Smooth muscle cell (in vitro differentiated cells): ENCODE results near the gene GOLGA8T. TPM values are rescaled to one million over a fixed set of nuclear protein-coding genes. Genes with fewer than 3 reads are reported as not detected.
A peak's percentile ranks its signal among the peaks of the same experiment; 100 is the strongest.
"Not testable (repeated sequence)": the region's sequence is repeated elsewhere in the genome, so short reads cannot be mapped to it uniquely, and the experiment has no call there.

ENCODE experiments used
- DNase-seq: peaks from one replicate; lab custom pipeline; 2025; ENCODE audit not compliant: unreplicated experiment; lab: John Stamatoyannopoulos, UW
- H2AFZ ChIP-seq: fragments of 200-600 bp; sonication (generic); 2 replicates; pipeline ENCODE4 v1.6.0; 2016; ENCODE audit warnings: antibody characterized with exemption, low read depth, mild to moderate bottlenecking
- H3F3A ChIP-seq: fragments of 200-600 bp; sonication (generic); 2 replicates; pipeline ENCODE4 v1.6.0; 2017; ENCODE audit warnings: antibody characterized with exemption, low read depth
- H3K27ac ChIP-seq: fragments of 200-600 bp; sonication (generic); 2 replicates; pipeline ENCODE4 v1.5.1; 2016; ENCODE audit warnings: low read depth, mild to moderate bottlenecking
- H3K27me3 ChIP-seq: fragments of 200-600 bp; sonication (generic); 2 replicates; pipeline ENCODE4 v1.6.1; 2016; ENCODE audit warnings: low read depth, mild to moderate bottlenecking
- H3K36me3 ChIP-seq: fragments of 200-600 bp; sonication (generic); 2 replicates; pipeline ENCODE4 v1.5.1; 2016; ENCODE audit warnings: low read depth
- H3K4me1 ChIP-seq: fragments of 200-600 bp; sonication (generic); 2 replicates; pipeline ENCODE4 v1.5.1; 2016; ENCODE audit warnings: low read depth
- H3K4me2 ChIP-seq: fragments of 200-600 bp; sonication (generic); 2 replicates; pipeline ENCODE4 v1.6.0; 2016; ENCODE audit warnings: mild to moderate bottlenecking
- H3K4me3 ChIP-seq: fragments of 200-600 bp; sonication (generic); 2 replicates; pipeline ENCODE4 v1.5.1; 2016; ENCODE audit warnings: mild to moderate bottlenecking
- H3K79me2 ChIP-seq: fragments of 200-600 bp; sonication (generic); 2 replicates; pipeline ENCODE4 v1.6.0; 2016; ENCODE audit warnings: low read depth, mild to moderate bottlenecking
- H3K9ac ChIP-seq: fragments of 200-600 bp; sonication (generic); 2 replicates; pipeline ENCODE4 v1.6.0; 2016; ENCODE audit warnings: low read depth
- H3K9me3 ChIP-seq: fragments of 200-600 bp; sonication (generic); replicated peaks from 2 replicates; pipeline ENCODE4 v1.5.1; 2016; ENCODE audit warnings: low read depth
- H4K20me1 ChIP-seq: fragments of 200-600 bp; sonication (generic); 2 replicates; pipeline ENCODE4 v1.6.0; 2016; ENCODE audit warnings: low read depth
- CTCF ChIP-seq: fragments of 200-600 bp; sonication (generic); IDR thresholded peaks from 2 replicates; pipeline ENCODE4 v1.5.1; 2017; ENCODE audit warnings: borderline replicate concordance, mild to moderate bottlenecking, antibody characterized with exemption; ENCODE audit not compliant: insufficient read depth, poor library complexity, severe bottlenecking
- WGBS: methylation state at CpG from one replicate; pipeline ENCODE4 v1.1.7; 2016; ENCODE audit warnings: low lambda C conversion rate; 5-methylcytosine and 5-hydroxymethylcytosine counted together
- polyA plus RNA-seq: library from polyadenylated mRNA; unstranded; fragments of >200 nt; fragmentation: Nextera tagmentation; extraction: Ambion mirVana; gene quantifications from 2 replicates; pipeline ENCODE4 v1.2.1, GENCODE V29; 2016
- total RNA-seq: library from RNA; depleted of rRNA; stranded (reverse); fragments of >200 nt; gene quantifications from 2 replicates; pipeline ENCODE4 v1.2.3, GENCODE V29; 2014

The GOLGA8T gene
- total and polyA plus RNA-seq, 2 experiments from 2014 or later, result not detected

DNA sequence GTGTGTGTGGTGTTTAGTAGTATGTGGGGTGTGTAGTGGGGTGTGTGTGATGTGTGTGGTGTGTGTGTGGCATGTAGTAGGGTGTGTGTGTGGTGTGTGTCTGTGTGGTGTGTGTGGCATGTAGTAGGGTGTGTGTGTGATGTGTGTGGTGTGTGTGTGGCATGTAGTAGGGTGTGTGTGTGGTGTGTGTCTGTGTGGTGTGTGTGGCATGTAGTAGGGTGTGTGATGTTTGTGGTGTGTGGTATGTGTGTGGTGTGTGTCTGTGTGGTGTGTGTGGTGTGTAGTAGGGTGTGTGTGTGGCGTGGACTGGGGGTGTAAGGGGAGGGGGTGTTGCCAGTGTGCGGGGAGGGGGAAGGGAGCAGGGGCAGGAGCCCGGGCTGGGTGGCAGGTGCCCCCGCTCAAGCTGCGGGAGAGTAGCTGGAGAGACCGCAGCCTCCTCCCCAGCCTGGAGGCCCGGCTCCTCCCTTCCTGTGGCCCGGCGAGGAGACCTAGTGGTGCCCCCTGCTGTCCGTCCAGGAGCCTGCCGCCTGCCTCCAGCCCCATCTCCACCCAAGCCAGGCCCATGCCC lies 38.3 kb downstream of the GOLGA8T start:
- TF ChIP-seq CTCF, result peak; percentile 28
- not testable (repeated sequence) for H3K27ac ChIP-seq, H3K4me2 ChIP-seq, H3K36me3 ChIP-seq, H3K4me1 ChIP-seq, H3K9ac ChIP-seq, H3F3A ChIP-seq, H3K4me3 ChIP-seq, H2AFZ ChIP-seq, H3K27me3 ChIP-seq, H4K20me1 ChIP-seq, H3K9me3 ChIP-seq, H3K79me2 ChIP-seq, DNase-seq
- 12% methylated on average over 6 of the region's 11 CpGs for WGBS

DNA sequence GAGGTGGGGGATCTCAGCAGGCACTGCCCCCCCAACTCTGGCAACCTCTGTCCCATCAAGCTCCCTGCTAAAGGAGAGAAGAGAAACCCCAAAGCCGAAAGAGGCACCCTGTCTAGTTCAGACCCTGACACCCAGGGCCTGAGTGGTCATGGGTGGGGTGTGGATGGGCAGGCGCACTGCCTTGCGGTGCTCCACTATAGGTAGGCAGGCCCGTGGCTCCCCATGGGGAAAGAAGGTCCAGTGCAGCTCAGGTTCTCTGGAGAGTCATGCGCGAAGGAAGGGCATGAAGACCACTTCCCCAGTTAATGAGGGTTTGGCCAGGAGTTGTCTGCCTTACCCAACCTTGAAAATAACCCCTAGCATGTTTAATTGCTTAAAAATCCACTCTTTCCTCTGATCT lies 40.4 kb downstream of the GOLGA8T start:
- H3K27ac ChIP-seq, H4K20me1 ChIP-seq, H3K4me3 ChIP-seq, H3K79me2 ChIP-seq, H3K9me3 ChIP-seq, H3K36me3 ChIP-seq, H3K4me2 ChIP-seq, H2AFZ ChIP-seq, DNase-seq, H3K4me1 ChIP-seq, H3K27me3 ChIP-seq, H3K9ac ChIP-seq, H3F3A ChIP-seq: not testable (repeated sequence)
- 97% methylated on average over 5 of the region's 6 CpGs for WGBS

- not testable (repeated sequence) for H2AFZ ChIP-seq, H3K27me3 ChIP-seq, H3K36me3 ChIP-seq, H3K4me3 ChIP-seq, H3K27ac ChIP-seq, H3F3A ChIP-seq, H3K9me3 ChIP-seq, DNase-seq, H3K9ac ChIP-seq, H3K79me2 ChIP-seq, H3K4me2 ChIP-seq, H3K4me1 ChIP-seq, H4K20me1 ChIP-seq
- 73% methylated on average over 2 of the region's 3 CpGs for WGBS
Observed at GRCh38 chr15:30176613-30177012, 41.8 kb downstream of the GOLGA8T start.

DNA sequence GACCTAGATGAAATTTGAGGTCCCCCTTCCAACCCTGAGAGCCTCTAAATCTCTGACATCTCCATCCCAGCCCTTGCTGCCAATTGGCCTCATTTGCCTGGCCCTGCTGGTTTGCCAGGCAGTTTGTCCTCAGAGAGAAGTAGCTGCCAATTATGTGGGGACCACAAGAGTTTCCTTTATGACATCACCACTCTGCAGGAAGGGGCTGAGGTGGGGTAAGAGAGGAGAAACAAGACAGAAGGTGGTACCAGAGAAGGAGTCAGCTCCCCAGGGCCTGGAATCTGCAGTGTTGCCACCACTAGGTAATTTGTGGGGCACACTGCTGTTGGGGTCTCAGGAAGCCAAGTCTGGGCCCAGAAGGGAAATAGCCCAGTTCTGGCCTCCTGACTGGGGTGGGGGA lies 45.0 kb downstream of the GOLGA8T start:
- not testable (repeated sequence) for H3K27ac ChIP-seq, H4K20me1 ChIP-seq, H3F3A ChIP-seq, DNase-seq, H3K36me3 ChIP-seq, H3K27me3 ChIP-seq, H3K4me3 ChIP-seq, H3K4me2 ChIP-seq, H3K79me2 ChIP-seq, H3K4me1 ChIP-seq, H2AFZ ChIP-seq, H3K9ac ChIP-seq, H3K9me3 ChIP-seq

GRCh38 chr15:30185495-30185894 lies 50.6 kb downstream of the GOLGA8T start:
- H3K4me1 ChIP-seq, H3K36me3 ChIP-seq, H3K4me3 ChIP-seq, H3F3A ChIP-seq, H3K9me3 ChIP-seq, H2AFZ ChIP-seq, H3K79me2 ChIP-seq, H3K4me2 ChIP-seq, H3K9ac ChIP-seq, DNase-seq, H3K27me3 ChIP-seq, H4K20me1 ChIP-seq, H3K27ac ChIP-seq: not testable (repeated sequence)
- WGBS, result no CpG with 5 or more reads among the region's 7 CpGs

DNA sequence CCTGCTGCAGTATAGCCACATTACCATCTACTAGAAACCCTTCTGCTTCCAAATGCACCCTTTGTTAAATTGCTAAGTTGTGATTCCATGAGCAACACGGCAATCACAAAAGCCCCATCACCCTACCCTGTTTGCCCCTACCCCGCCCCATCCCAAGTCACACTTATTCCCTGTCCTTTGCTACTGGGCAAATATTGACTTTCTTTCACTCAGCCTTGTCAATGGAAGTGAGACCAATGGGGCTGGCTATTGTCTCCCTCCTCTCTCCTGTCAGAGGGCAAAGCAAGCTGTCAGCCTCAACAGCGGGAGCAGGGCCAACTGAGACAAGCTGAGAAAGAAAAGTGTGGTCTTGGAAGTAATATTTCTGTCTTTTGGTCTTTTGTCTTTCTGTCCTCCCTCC lies 52.6 kb downstream of the GOLGA8T start:
- H4K20me1 ChIP-seq, H3K9ac ChIP-seq, H3K9me3 ChIP-seq, H3K36me3 ChIP-seq, H3K27ac ChIP-seq, H3K4me1 ChIP-seq, DNase-seq, H3K4me2 ChIP-seq, H3K27me3 ChIP-seq, H3K4me3 ChIP-seq, H3K79me2 ChIP-seq, H3F3A ChIP-seq, H2AFZ ChIP-seq: not testable (repeated sequence)
- WGBS, result 85% methylated on average over 2 of the region's 3 CpGs

DNA sequence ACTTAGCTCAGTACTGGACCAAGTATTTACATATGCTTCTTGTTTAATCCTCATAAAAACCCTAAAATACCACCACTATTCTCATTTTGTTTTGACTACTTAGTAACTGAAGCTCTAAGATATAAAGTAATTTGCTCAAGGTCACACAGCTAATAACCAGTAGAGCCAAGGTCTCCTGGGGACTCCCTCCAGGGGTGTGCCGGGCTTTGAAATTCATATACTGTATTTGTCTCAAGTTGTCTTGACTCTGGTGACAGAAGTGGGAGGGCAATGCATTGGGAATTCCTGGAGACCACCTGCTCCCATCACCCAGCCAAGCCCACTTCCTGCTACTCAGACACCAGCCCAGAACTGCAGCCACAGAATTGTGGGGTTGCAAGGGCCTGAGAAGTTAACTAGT lies 54.9 kb downstream of the GOLGA8T start:
- not testable (repeated sequence) for H3K9me3 ChIP-seq, H3K4me2 ChIP-seq, H3K4me1 ChIP-seq, H3K9ac ChIP-seq, DNase-seq, H3K27ac ChIP-seq, H3K36me3 ChIP-seq, H2AFZ ChIP-seq, H3K4me3 ChIP-seq, H3K27me3 ChIP-seq, H3F3A ChIP-seq, H3K79me2 ChIP-seq, H4K20me1 ChIP-seq
- WGBS, result 90% methylated on average over 1 of the region's 1 CpG

DNA sequence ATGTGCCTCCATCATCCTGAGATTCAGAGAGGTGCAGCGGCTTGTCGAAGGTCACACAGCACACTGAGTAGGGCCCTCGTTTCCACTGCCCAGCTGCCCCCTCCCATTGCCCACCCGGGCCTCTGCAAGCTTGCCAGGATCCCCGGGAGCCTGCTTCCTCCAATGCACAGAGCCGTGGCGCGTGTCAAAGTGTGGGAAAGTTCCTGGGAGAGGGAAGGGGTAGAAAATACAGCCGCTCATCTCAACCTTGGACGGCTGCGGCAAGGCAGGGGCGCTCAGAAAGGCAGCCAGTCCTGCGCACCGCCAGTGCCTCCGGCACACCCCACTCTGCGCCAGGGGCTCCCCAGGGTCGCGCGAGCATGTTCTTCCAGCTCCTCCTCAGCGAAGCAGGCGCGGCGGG lies 56.3 kb downstream of the GOLGA8T start:
- H3K4me1 ChIP-seq, H2AFZ ChIP-seq, H3K79me2 ChIP-seq, H3K27me3 ChIP-seq, H3K27ac ChIP-seq, H3K4me2 ChIP-seq, DNase-seq, H3F3A ChIP-seq, H3K9ac ChIP-seq, H3K4me3 ChIP-seq, H3K36me3 ChIP-seq, H3K9me3 ChIP-seq, H4K20me1 ChIP-seq: not testable (repeated sequence)
- 29% methylated on average over 11 of the region's 23 CpGs for WGBS
